DOHH2 (cell line): ENCODE measurements around the gene MLANA.

Source experiments
- CTCF ChIP-seq: fragments of 200-600 bp; sonication (generic); IDR thresholded peaks from one replicate; pipeline ENCODE4 v1.5.1; 2014; ENCODE audit warnings: antibody characterized with exemption, mild to moderate bottlenecking, low read depth, low read length; ENCODE audit not compliant: poor library complexity, severe bottlenecking
- EZH2phosphoT487 ChIP-seq: fragments of 200-600 bp; sonication (generic); IDR thresholded peaks from 2 replicates; pipeline ENCODE4 v1.6.1; 2017; ENCODE audit warnings: borderline replicate concordance, mild to moderate bottlenecking, antibody characterized with exemption, low read length, moderate library complexity, mixed read lengths

GRCh38 chr9:5918460-5918859, 27.8 kb downstream of the MLANA start:
- TF ChIP-seq CTCF (no peak), EZH2phosphoT487 (no peak)
